Amygdala (tissue), 56 donors: ENCODE results near the gene NXPH4.
A peak's percentile ranks its signal among the peaks of the same experiment; 100 is the strongest.

Source experiments
- DNase-seq, 56 donors: peaks; one replicate each; lab custom pipeline; 2025; lab: John Stamatoyannopoulos, UW

NXPH4 gene

DNA sequence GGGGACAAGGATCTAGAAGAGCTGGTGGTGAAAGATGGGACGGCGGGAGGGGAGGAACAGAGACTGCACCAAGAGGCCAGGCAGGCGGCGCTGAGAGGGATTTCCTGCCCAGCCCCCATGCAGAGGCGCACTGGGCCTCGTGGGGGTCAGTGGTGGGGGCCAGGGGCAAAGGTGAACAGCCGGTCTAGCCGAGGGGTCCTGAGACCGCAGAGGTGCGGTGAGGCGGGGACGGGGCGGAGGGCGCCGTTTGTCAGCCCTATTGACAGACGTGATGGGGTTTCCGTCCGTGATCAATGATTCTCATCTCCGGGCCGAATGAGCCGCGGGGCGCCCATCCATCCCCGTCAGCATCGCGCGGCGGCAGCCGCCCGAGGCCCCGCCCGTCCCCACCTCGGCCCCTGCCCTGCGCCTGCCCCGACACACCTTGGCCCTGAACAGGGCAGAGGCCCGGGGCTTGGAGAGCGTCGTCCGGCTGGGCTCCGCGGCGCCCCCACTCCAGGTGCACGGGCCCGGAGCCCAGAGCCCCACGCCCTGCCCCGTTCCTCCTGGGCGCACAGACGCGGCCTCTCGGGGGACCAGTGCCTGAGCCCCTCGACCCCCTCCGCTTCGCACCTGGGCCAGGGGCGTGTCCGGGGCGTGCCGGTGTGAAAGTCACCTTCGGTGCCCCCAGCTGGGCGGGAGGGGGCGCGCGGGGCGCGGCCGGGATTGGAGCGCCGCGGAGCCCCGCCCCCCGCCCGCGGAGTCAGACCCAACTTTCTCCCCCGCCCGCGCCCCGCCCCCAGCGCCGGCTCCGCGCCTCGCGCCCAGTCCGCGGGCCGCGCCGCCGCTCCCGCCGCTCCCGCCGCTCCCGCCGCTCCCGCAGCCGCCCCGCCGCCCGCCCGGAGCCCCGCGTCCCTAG is at the start of gene NXPH4:
Gene NXPH4 (plus strand): TSS at position 781 of the 898 bp plus-strand sequence. CDS start 176 bp downstream, outside the sequence.
- peak in 2 of 56 donors; percentile 17 to 38 for DNase-seq

DNA sequence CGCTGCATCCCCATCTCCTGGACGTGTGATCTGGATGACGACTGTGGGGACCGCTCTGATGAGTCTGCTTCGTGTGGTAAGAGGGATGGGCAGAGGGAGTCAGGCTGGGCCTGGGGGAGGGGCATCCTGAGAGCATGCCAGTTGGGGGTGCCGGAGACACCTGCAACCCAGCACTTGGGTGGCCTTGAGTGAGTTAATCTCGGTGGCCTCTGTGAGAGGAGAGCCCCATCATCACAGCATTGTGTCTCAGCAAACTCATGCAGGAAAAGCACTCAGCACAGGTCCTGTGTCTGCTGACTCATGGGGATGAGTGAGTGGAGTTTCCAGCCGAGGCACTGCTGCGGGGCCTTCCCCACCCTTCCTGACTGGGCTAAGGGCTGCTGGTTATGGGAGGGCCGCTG is 49.6 kb upstream of the NXPH4 start:
- no peak for DNase-seq

DNA sequence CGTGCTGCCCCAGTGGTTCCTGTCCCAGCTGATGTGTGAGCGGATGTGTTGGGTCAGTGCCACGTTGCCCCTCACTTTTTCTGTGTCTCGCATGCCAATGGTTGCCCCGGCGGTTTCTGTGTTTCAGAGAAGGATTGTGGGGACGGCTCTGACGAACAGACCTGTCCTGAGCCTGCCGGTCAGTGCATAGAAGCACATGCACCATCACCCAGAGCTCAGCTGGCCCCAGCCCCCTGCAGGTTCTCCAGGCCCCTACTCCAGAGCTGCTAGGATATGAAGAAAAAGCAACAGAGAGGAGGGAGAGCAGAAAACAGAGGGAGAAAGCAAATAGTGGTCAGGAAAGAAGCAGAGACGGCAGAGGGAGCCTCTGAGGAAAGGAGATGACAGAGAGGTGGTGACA is 48.5 kb upstream of the NXPH4 start:
- no peak for DNase-seq

DNA sequence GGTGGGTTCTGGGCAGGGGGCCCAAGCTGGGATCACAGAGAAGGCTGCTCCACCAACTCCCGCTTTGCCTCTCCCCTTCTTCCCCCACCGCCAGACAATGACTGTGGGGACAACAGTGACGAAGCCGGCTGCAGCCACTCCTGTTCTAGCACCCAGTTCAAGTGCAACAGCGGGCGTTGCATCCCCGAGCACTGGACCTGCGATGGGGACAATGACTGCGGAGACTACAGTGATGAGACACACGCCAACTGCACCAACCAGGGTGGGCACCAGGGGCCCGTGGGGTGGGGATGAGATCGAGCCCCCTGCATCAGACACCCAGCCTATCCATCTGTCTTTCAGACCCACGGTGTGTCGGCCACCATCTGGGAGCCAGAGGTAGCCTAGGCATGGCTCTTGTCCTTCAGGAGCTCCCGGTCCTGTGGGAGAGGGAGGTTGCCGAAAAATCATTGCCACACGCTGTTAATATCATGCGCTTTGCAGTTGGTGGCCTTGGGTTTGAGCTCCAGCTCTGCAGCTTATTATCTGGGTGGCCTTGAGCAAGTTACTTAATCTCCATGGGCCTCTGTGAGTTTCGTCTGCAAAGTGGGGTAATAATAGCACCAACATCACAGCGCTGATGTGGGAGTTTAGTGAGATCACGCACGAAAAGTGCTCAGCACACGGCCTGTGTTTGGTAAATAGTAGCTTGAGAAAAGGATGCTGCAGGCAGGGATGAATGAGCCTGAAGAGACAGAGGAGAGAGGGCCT is 47.4 kb upstream of the NXPH4 start:
- peak in 5 of 56 donors; percentile 11 to 33 (median 21) for DNase-seq

DNA sequence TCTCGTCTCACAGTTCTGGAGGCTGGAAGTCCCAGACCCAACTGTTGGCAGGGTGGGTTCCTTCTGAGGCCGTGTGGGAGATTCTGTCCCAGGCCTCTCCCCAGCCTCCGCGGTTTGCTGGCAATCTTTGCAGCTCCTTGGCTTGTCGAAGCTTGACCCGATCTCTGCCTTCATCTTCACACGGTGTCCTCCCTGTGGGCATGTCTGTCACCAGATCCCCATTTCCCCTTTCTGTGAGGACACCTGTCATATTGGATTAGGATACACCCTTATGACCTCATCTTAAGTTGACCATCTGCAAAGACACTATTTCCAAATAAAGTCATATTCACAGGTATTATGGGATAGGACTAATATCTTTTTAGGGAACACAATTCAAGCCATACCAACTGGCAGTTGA is 46.6 kb upstream of the NXPH4 start:
- DNase-seq, result no peak

DNA sequence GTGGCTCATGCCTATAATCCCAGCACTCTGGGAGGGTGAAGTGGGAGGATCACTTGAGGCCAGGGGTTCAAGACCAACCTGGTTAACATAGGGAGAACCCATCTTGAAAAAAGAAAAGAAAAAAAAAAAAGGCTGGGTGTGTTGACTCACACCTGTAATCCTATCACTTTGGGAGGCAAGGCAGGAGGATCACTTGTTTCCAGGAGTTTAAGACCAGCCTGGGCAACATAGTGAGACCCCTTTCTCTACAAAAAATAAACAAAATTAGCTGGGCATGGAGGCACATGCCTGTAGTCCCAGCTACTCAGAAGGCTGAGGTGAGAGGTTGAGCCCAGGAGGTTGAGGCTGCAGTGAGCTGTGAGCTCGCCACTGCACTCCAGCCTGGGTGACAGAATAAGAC is 46.2 kb upstream of the NXPH4 start:
- DNase-seq, result no peak

DNA sequence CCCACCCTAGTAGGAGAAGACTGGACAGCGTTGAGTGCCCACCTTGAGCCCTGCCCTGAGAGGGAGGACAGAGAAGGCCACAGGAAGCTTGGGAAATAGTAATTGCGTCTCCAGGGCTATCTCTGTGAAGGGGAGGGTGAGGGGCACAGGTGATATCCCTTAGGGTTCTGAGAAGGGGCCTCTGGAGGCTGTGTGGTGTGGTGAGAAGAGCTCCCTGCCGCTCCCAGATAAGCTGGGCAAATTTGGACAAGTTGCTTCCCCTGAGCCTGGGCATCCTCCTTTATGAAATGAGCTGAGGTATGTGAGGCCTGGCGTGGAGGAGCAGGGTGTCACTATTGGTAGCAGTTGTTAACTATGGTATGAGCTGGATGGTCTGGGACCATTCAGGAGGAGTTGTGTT is 45.7 kb upstream of the NXPH4 start:
- DNase-seq, result no peak

DNA sequence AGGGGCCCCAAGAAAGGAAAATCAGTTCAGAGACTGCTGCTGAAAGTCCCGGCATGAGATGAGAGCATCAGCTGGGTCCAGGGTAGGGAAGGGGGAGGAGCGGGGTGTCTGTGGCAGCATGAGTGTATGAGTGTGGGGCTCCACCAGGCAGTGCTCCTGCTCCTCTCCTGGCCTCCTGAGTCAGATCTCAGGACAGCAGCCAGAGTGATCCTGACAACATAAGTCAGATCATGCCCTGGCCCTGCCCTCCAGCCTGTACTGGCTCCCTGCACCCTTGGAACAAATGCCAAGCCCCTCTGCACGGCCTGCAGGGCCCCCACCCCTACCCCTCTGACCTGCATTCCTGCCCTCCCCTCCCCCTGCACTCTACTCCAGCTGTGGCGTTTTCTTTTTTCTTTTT is 44.9 kb upstream of the NXPH4 start:
- no peak for DNase-seq

DNA sequence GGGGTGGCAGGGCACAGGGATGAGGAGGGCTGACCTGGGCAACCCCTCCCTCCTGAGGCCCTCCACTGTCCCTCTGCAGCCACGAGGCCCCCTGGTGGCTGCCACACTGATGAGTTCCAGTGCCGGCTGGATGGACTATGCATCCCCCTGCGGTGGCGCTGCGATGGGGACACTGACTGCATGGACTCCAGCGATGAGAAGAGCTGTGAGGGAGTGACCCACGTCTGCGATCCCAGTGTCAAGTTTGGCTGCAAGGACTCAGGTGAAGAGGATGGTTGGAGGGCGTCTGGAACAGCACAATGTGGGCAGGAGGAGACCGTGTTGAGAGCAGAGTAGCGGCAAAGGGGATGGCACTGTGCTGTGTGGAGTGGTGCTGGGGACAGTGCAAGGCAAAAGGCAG is 43.5 kb upstream of the NXPH4 start:
- peak in 3 of 56 donors; percentile 12 to 35 (median 14) for DNase-seq

DNA sequence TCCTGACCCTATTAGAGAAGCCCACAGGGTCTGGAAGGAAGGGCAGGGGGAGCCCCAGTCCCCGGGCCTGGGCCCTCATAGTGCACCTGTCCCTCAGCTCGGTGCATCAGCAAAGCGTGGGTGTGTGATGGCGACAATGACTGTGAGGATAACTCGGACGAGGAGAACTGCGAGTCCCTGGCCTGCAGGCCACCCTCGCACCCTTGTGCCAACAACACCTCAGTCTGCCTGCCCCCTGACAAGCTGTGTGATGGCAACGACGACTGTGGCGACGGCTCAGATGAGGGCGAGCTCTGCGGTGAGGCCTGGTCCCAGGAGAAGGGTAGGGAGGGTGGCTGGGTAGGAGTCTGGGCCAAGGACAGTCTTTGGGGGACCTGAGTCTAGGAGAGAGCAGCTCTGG is 42.9 kb upstream of the NXPH4 start:
- DNase-seq, result no peak

DNA sequence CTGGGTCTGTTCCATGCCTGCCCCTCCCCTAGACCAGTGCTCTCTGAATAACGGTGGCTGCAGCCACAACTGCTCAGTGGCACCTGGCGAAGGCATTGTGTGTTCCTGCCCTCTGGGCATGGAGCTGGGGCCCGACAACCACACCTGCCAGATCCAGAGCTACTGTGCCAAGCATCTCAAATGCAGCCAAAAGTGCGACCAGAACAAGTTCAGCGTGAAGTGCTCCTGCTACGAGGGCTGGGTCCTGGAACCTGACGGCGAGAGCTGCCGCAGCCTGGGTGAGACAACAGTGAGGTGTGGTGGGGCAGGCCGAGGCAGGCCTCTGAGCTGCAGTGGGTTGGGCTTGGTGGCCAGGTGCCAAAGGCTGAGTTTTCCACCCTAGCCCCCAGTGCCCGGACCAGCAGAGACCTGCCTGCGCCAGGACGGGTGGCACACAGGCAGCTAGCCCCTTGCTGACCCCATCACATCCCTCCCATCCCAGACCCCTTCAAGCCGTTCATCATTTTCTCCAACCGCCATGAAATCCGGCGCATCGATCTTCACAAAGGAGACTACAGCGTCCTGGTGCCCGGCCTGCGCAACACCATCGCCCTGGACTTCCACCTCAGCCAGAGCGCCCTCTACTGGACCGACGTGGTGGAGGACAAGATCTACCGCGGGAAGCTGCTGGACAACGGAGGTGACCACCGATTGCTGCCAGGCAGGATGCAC is 41.0 kb upstream of the NXPH4 start:
- peak in 53 of 56 donors; percentile 6 to 84 (median 46) for DNase-seq

DNA sequence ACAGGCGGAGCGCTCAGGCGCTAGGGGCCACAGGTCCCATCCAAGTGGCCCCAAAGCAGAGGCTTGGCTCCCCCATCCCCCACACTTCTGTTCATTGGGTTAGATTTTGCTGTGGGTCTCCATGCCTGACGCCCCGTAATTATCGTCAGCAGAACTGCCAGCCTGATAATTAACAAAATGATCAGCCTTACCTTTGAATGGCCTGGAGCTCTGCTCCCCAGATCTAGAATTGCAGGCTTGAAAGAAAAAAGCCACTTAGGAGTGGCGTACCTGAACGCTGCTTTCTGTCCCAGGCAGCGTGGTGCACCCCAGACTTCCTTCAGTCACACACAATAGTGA is 40.5 kb upstream of the NXPH4 start:
- no peak for DNase-seq

DNA sequence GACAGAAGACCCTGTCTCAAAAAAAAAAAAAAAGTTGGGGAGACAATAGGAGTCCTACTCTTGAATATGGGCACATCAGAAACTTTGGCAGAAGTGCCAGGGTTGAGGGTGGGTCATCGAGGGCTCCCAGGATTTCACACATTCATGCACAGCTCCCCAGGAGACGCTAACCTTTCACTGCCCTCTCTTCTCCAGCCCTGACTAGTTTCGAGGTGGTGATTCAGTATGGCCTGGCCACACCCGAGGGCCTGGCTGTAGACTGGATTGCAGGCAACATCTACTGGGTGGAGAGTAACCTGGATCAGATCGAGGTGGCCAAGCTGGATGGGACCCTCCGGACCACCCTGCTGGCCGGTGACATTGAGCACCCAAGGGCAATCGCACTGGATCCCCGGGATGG is 39.7 kb upstream of the NXPH4 start:
- no peak for DNase-seq

DNA sequence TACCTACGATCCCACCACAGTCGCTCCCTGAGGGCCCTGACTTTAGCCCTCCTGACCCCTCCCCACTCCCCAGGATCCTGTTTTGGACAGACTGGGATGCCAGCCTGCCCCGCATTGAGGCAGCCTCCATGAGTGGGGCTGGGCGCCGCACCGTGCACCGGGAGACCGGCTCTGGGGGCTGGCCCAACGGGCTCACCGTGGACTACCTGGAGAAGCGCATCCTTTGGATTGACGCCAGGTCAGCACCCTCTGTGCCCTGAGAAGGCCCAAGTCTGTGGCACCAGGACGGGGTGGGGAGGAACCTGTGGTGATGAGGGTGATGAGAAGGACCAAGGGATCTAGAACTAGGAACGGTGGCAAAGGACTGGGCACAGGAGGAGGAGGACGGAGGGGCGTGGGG is 39.2 kb upstream of the NXPH4 start:
- DNase-seq, result no peak

DNA sequence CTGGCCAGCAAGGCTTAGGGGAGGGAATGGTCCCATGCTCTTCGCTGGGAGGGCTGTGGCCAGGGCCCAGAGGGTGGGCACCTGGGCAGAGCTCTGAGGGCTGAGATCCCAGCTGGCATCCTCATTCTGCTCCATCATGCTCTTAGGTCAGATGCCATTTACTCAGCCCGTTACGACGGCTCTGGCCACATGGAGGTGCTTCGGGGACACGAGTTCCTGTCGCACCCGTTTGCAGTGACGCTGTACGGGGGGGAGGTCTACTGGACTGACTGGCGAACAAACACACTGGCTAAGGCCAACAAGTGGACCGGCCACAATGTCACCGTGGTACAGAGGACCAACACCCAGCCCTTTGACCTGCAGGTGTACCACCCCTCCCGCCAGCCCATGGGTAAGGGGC is 38.4 kb upstream of the NXPH4 start:
- DNase-seq, result no peak

DNA sequence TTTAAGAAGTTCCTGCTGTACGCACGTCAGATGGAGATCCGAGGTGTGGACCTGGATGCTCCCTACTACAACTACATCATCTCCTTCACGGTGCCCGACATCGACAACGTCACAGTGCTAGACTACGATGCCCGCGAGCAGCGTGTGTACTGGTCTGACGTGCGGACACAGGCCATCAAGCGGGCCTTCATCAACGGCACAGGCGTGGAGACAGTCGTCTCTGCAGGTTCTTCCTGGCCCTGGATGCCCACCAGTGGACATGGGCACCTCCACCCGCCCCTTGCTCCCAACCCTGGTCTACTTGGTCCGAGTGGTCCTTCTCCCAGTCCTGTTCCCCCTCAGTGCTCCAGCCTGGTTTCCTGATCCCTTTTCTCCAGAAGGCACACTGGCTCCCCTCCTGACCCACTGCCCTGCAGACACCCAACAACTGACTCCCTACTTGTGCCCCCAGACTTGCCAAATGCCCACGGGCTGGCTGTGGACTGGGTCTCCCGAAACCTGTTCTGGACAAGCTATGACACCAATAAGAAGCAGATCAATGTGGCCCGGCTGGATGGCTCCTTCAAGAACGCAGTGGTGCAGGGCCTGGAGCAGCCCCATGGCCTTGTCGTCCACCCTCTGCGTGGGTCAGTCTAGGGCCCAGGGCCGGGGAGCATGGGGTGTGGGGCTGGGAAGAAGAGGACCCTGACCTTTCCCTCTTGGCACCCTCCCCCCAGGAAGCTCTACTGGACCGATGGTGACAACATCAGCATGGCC is 37.1 kb upstream of the NXPH4 start:
- DNase-seq, result no peak

DNA sequence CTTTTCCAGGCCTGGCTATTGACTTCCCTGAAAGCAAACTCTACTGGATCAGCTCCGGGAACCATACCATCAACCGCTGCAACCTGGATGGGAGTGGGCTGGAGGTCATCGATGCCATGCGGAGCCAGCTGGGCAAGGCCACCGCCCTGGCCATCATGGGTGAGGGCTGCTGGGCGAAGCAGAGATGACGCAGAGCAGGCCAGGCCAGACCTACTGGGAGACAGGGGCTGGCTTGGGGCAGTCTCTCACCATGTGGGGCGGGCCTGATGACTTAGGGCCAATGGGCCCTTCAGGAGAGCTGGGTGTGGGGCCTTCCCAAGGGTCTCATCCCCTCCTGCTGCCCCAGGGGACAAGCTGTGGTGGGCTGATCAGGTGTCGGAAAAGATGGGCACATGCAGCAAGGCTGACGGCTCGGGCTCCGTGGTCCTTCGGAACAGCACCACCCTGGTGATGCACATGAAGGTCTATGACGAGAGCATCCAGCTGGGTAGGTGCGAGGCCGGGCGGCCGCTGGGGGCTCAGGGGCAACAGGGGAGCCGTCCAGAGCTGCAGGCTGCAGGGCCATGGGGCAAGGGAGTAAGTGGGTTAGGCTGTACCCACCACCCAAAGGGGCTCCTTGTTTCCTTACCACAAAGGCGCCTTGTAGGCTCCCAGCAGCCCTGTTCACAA is 36.1 kb upstream of the NXPH4 start:
- DNase-seq, result no peak

DNA sequence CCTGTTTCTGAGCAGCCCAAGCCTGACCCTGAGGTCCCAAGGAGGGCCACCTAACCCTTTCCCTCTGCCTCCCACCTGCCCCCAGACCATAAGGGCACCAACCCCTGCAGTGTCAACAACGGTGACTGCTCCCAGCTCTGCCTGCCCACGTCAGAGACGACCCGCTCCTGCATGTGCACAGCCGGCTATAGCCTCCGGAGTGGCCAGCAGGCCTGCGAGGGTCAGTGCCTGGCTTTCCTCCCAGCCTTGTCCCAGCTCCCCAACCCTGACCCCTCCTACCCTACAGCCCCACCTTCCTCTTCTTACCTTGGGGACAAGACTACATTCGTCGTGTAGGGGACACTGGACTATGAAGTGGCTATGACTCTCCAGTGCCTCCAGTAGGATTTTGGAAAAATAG is 35.5 kb upstream of the NXPH4 start:
- DNase-seq, result no peak

DNA sequence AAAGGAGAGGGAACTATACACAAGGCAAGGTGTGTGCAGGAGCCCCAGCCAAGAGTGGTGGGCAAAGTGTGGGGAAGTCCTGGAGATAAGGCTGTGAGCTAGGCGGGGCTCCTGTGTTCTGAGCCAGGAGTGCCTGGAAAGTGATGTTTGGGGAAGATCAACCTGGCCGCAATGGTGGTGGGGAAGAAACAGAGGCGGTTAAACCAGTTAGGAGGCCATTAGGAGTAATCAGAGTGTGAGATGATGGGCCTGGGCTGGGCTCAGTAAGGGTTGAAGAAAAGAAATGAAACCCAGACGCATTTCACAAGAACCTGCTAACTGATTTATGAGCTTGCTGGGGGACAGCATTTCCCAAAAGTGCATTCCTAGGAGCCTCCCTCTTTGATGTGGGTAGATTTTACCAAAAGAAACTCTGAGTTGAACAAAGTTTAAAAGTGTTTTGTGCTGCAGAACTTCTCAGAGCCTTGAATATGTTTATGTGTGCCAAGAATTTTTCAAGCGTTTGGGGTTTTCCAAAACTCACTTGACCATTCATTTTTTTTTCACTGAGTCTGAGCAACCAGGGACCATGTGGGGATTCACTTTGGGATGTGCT is 34.9 kb upstream of the NXPH4 start:
- DNase-seq, result no peak
